ENCODE results near the gene PPP1R1A.

GRCh38 chr12:54593135-54593534 is 4.7 kb upstream of the PPP1R1A start:
- no peak for TF ChIP-seq CTCF (conservative IDR thresholded peaks at IDR 0.05; ENCODE audit: low read depth, low read length)
- TF ChIP-seq EZH2 (IDR thresholded peaks at IDR 0.05; ENCODE audit: low read length, unreplicated experiment), result no peak
- no peak for TF ChIP-seq EZH2phosphoT487 (IDR thresholded peaks at IDR 0.05; ENCODE audit: borderline replicate concordance, low read length)
